Measurements from ENCODE around the gene SYNDIG1.

- no peak for TF ChIP-seq MAFK (IDR thresholded peaks at IDR 0.05; ENCODE audit: low read depth, low read length)
- no peak for TF ChIP-seq CTCF (conservative IDR thresholded peaks at IDR 0.05; ENCODE audit: low read depth, low read length)
- TF ChIP-seq USF2 (IDR thresholded peaks at IDR 0.05; ENCODE audit: low read depth, low read length) = no peak
- no peak for TF ChIP-seq MAZ (IDR thresholded peaks at IDR 0.05; ENCODE audit: borderline replicate concordance, low read depth, low read length)
- no peak for TF ChIP-seq RCOR1 (IDR thresholded peaks at IDR 0.05; ENCODE audit: insufficient replicate concordance, low read length)
- TF ChIP-seq POLR2A (IDR thresholded peaks at IDR 0.05; ENCODE audit: low read depth, low read length) = no peak
- TF ChIP-seq RAD21 (IDR thresholded peaks at IDR 0.05; ENCODE audit: low read length) = no peak
- TF ChIP-seq CHD1 (IDR thresholded peaks at IDR 0.05; ENCODE audit: low read depth, low read length) = no peak
- no peak for TF ChIP-seq ELK1 (IDR thresholded peaks at IDR 0.05; ENCODE audit: borderline replicate concordance, low read depth, low read length)
- TF ChIP-seq MXI1 (IDR thresholded peaks at IDR 0.05; ENCODE audit: borderline replicate concordance, low read depth, low read length) = no peak
- no peak for TF ChIP-seq CEBPB (IDR thresholded peaks at IDR 0.05; ENCODE audit: low read depth, low read length)
- TF ChIP-seq RFX5 (IDR thresholded peaks at IDR 0.05; ENCODE audit: low read depth, low read length) = no peak
- no peak for TF ChIP-seq SMC3 (IDR thresholded peaks at IDR 0.05; ENCODE audit: low read depth, low read length)
Observed at GRCh38 chr20:24668384-24668702, 198.9 kb downstream of the SYNDIG1 start.

All from IMR-90 (cell line).